OCI-LY1 (cell line): Measurements from ENCODE around the gene KCNK1.

ENCODE experiments used
- CTCF ChIP-seq: fragments of 200-600 bp; sonication (generic), shearing (Covaris generic); IDR thresholded peaks from 2 replicates; pipeline ENCODE4 v1.5.1; 2017; ENCODE audit warnings: mild to moderate bottlenecking, antibody characterized with exemption, low read length, moderate library complexity, mixed read lengths
- EZH2 ChIP-seq: fragments of 200-600 bp; sonication (generic), shearing (Covaris generic); IDR thresholded peaks from 2 replicates; pipeline ENCODE4 v1.8.0; 2017; ENCODE audit warnings: borderline replicate concordance, mixed run types, mild to moderate bottlenecking, antibody characterized with exemption, low read length, moderate library complexity, mixed read lengths

GRCh38 chr1:233575450-233575849, 38.5 kb upstream of the KCNK1 start:
- no peak for TF ChIP-seq CTCF
- no peak for TF ChIP-seq EZH2
